Tibial artery (tissue), 4 donors: ENCODE data around the gene PRMT2.
A peak's percentile ranks its signal among the peaks of the same experiment; 100 is the strongest.
"Not testable (repeated sequence)": the region's sequence is repeated elsewhere in the genome, so short reads cannot be mapped to it uniquely, and the experiment has no call there.

ENCODE experiments used
- DNase-seq, 2 donors: peaks; one replicate each; pipeline ENCODE4 v3.0.0-alpha.2; 2019
- H3K27ac ChIP-seq, 2 donors: fragments of 200-600 bp; sonication (generic) in 1 of 2; 1 replicate in 1 of 2; 2 replicates in 1 of 2; pipeline ENCODE4 v1.5.1; 2018 to 2019; ENCODE audit warnings: mild to moderate bottlenecking in 1 of 2
- H3K27me3 ChIP-seq, 2 donors: fragments of 200-600 bp; sonication (generic) in 1 of 2; one replicate each; pipeline versions ENCODE4 v1.5.1 to v1.6.0; 2016 to 2019
- H3K36me3 ChIP-seq, 3 donors: fragments of 200-600 bp; sonication (generic) in 2 of 3; one replicate each; pipeline ENCODE4 v1.5.1; 2016 to 2019; ENCODE audit warnings: mild to moderate bottlenecking in 2 of 3
- H3K4me1 ChIP-seq, 4 donors: fragments of 200-600 bp; sonication (generic) in 2 of 4; 1 replicate in 3 of 4; 2 replicates in 1 of 4; pipeline ENCODE4 v1.5.1; 2016 to 2019
- H3K4me3 ChIP-seq, 2 donors: fragments of 200-600 bp; sonication (generic) in 1 of 2; 1 replicate in 1 of 2; 2 replicates in 1 of 2; pipeline ENCODE4 v1.5.1; 2018 to 2019; ENCODE audit warnings: mild to moderate bottlenecking in 2 of 2
- H3K9me3 ChIP-seq, 3 donors: fragments of 200-600 bp; sonication (generic) in 1 of 3; one replicate each; pipeline ENCODE4 v1.5.1; 2016 to 2019
- intact Hi-C: fragments of 100-400 bp; cut with DNase I; formaldehyde crosslinking; loops from one replicate; pipeline ENCODE4 v1.15.0; 2023; ENCODE audit warnings: low total_unique reads
- TF ChIP-seq, protein P1 (sequence below), 2 experiments: fragments of 200-600 bp in 1 of 2; fragments of 450-650 bp in 1 of 2; IDR thresholded peaks; one replicate each; pipeline ENCODE4 v1.5.1; 2017 to 2019; ENCODE audit warnings: antibody characterized with exemption in 2 of 2, mild to moderate bottlenecking in 1 of 2, moderate library complexity in 1 of 2

PRMT2 gene

DNA sequence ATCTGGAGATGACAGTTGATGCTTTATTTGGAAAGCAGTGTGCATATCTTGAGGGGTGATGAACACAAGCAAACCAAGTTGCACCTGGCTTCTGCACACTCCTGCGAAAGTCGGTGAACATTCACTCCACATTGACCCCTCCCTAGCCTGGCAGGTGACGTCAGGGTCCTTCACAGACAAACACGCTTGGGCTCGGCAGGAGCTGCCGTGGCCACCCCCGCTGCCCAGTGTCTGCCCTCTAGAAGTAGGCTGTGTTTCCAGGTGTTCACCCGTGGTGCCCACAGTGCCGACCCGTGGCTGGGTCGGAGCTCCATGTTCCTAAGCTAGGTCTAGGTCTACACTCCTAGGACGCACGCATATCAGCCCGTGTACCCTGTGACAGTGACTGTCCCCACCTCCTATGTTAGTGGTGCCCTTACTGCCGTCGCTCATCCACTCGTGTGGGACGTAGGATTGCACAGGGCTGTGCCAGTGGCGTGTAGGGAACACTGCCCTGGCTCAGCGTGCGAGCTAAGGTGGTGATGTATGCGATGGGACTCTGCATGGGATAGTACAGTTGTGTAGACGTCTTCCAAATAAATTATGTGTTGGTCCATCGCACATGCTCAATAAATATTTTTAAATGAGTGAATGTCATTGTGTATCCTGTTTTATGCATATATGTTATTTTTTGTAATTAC lies 29.0 kb downstream of the PRMT2 start:
- intact Hi-C loops: no loop called here
- peaks cover 0 to 22% (median 15%) of the 10 kb centered on the region in 4 donors for H3K4me1 ChIP-seq
- DNase-seq: no peak
- no peaks in the 10 kb centered on the region for H3K27me3 ChIP-seq
- TF ChIP-seq, protein P1, sequence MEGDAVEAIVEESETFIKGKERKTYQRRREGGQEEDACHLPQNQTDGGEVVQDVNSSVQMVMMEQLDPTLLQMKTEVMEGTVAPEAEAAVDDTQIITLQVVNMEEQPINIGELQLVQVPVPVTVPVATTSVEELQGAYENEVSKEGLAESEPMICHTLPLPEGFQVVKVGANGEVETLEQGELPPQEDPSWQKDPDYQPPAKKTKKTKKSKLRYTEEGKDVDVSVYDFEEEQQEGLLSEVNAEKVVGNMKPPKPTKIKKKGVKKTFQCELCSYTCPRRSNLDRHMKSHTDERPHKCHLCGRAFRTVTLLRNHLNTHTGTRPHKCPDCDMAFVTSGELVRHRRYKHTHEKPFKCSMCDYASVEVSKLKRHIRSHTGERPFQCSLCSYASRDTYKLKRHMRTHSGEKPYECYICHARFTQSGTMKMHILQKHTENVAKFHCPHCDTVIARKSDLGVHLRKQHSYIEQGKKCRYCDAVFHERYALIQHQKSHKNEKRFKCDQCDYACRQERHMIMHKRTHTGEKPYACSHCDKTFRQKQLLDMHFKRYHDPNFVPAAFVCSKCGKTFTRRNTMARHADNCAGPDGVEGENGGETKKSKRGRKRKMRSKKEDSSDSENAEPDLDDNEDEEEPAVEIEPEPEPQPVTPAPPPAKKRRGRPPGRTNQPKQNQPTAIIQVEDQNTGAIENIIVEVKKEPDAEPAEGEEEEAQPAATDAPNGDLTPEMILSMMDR (IDR thresholded peaks at IDR 0.05): no peak
- H3K9me3 ChIP-seq: no peaks in the 10 kb centered on the region
- H3K27ac ChIP-seq: no peak overlapping the region
- H3K4me3 ChIP-seq: no peak overlapping the region
- peaks cover 15 to 42% (median 28%) of the 10 kb centered on the region in 3 donors for H3K36me3 ChIP-seq

DNA sequence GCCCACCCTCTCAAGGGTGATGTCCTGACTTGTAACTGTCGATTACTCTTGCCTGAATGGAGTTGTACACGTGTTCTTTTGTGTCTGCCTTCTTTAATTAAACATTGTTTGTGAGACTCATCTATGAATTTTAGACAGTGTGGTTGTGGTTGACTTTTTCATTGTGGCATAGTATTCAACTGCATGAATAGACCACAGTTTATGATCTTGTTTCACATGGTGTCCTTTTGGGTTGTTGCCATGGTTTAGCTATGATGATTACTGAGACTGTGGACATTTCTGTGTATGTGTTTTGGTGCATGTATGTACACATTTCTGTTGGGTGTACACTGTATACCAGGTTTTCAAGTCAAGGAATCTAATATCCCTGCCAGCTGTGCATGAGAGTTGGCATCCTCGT lies 30.1 kb downstream of the PRMT2 start:
- Histone ChIP-seq H3K9me3 (no peaks in the 10 kb centered on the region), H3K27me3 (no peaks in the 10 kb centered on the region), H3K36me3 (peaks cover 15 to 39% (median 28%) of the 10 kb centered on the region in 3 donors), H3K4me1 (peaks cover 0 to 22% (median 15%) of the 10 kb centered on the region in 4 donors), H3K27ac (no peak overlapping the region), H3K4me3 (no peak overlapping the region)
- intact Hi-C loops: no loop called here
- DNase-seq: no peak
- TF ChIP-seq, protein P1 (IDR thresholded peaks at IDR 0.05): no peak

DNA sequence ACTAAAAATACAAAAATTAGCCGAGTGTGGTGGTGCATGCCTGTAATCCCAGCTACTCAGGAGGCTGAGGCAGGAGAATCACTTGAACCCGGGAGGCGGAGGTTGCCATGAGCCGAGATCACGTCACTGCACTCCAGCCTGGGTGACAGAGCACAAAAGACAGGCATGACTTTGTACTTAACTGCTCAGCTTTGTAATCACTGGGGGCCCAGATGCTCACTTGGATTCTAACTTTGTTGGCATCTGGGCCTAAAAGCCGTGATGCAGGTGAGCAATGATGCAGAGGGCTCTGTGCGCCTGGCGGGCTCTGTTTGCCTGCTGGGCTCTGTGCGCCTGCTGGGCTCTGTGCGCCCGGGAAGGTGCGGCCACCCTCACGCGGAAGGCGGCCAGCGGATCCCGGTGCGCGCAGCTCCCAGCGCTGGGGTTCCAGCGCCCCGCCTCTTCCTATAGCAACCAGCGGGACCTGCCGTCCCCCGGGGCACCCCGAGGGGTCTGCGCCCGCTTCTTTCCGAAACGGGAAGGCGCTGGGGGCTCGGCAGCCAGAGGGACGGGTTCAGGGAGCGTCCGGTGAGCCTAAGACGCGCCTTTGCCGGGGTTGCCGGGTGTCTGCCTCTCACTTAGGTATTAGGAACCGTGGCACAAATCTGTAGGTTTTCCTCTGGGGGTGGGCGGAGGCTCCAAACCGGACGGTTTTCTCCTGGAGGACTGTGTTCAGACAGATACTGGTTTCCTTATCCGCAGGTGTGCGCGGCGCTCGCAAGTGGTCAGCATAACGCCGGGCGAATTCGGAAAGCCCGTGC lies 31.7 kb downstream of the PRMT2 start:
- Histone ChIP-seq H3K36me3 (peaks cover 15 to 37% (median 28%) of the 10 kb centered on the region in 3 donors), H3K4me1 (peaks cover 0 to 18% (median 15%) of the 10 kb centered on the region in 4 donors), H3K27ac (no peak overlapping the region), H3K27me3 (no peaks in the 10 kb centered on the region), H3K4me3 (peak overlapping the region; percentile 32 to 47), H3K9me3 (no peaks in the 10 kb centered on the region)
- TF ChIP-seq, protein P1 (IDR thresholded peaks at IDR 0.05): no peak
- intact Hi-C loops: no loop called here
- DNase-seq: no peak

DNA sequence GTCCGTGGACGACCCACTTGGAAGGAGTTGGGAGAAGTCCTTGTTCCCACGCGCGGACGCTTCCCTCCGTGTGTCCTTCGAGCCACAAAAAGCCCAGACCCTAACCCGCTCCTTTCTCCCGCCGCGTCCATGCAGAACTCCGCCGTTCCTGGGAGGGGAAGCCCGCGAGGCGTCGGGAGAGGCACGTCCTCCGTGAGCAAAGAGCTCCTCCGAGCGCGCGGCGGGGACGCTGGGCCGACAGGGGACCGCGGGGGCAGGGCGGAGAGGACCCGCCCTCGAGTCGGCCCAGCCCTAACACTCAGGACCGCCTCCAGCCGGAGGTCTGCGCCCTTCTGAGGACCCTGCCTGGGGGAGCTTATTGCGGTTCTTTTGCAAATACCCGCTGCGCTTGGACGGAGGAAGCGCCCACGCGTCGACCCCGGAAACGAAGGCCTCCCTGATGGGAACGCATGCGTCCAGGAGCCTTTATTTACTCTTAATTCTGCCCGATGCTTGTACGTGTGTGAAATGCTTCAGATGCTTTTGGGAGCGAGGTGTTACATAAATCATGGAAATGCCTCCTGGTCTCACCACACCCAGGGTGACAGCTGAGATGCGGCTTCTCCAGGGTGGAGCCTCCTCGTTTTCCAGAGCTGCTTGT lies 32.4 kb downstream of the PRMT2 start:
- H3K4me3 ChIP-seq: peak overlapping the region; percentile 32 to 47
- H3K27me3 ChIP-seq: no peaks in the 10 kb centered on the region
- peaks cover 0 to 18% (median 15%) of the 10 kb centered on the region in 4 donors for H3K4me1 ChIP-seq
- H3K36me3 ChIP-seq: peaks cover 15 to 30% (median 28%) of the 10 kb centered on the region in 3 donors
- H3K9me3 ChIP-seq: no peaks in the 10 kb centered on the region
- no peak for DNase-seq
- no peak overlapping the region for H3K27ac ChIP-seq
- TF ChIP-seq, protein P1 (IDR thresholded peaks at IDR 0.05): no peak
- intact Hi-C loops: no loop called here

DNA sequence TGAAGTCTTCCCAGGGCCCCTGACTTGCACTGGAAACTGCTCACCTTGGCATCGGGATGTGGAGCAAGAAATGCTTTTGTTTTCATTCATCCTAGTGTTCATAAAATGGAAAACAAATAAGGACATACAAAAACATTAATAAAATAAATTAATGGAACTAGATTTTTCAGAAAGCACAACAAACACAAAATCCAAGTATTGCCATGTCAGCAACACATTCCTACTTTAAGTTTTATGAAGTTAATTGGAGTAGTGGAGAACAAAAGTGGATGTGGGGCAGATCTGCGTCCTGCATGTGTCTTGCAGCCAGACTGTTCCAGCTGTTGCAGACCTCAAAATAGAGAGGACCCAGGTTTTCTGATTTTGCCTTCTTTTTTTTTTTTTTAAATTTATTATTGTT lies 32.9 kb downstream of the PRMT2 start:
- peaks cover 0 to 18% (median 15%) of the 10 kb centered on the region in 4 donors for H3K4me1 ChIP-seq
- H3K27ac ChIP-seq: no peak overlapping the region
- DNase-seq: no peak
- H3K36me3 ChIP-seq: peaks cover 15 to 25% (median 24%) of the 10 kb centered on the region in 3 donors
- no peaks in the 10 kb centered on the region for H3K9me3 ChIP-seq
- H3K4me3 ChIP-seq: no peak overlapping the region
- intact Hi-C loops: no loop called here
- TF ChIP-seq, protein P1 (IDR thresholded peaks at IDR 0.05): no peak
- no peaks in the 10 kb centered on the region for H3K27me3 ChIP-seq

DNA sequence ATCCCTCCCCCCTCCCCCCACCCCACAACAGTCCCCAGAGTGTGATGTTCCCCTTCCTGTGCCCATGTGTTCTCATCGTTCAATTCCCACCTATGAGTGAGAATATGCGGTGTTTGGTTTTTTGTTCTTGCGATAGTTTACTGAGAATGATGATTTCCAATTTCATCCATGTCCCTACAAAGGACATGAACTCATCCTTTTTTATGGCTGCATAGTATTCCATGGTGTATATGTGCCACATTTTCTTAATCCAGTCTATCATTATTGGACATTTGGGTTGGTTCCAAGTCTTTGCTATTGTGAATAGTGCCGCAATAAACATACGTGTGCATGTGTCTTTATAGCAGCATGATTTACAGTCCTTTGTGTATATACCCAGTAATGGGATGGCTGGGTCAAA lies 33.4 kb downstream of the PRMT2 start:
- Histone ChIP-seq H3K36me3 (peaks cover 15 to 20% (median 19%) of the 10 kb centered on the region in 3 donors), H3K4me1 (peaks cover 0 to 18% (median 15%) of the 10 kb centered on the region in 4 donors)
- H3K27me3 ChIP-seq, H3K4me3 ChIP-seq, H3K9me3 ChIP-seq, intact Hi-C loops, DNase-seq, H3K27ac ChIP-seq: not testable (repeated sequence)
